Nephron (organoid): Measurements from ENCODE around the gene CCDC30.

Experiments used
- H3K27ac Mint-ChIP-seq, 3 experiments: 2 replicates each; pipeline ENCODE4 v1.8.0; 2020; ENCODE audit warnings: mixed read lengths in 3 of 3, mild to moderate bottlenecking in 2 of 3, moderate library complexity in 1 of 3
- H3K27me3 Mint-ChIP-seq: 2 replicates; pipeline ENCODE4 v1.8.0; 2021; ENCODE audit warnings: low read depth, mild to moderate bottlenecking, moderate library complexity, mixed read lengths
- H3K36me3 Mint-ChIP-seq: 2 replicates; pipeline ENCODE4 v1.8.0; 2020; ENCODE audit warnings: low read depth, mixed read lengths
- H3K4me1 Mint-ChIP-seq: 2 replicates; pipeline ENCODE4 v1.8.0; 2020; ENCODE audit warnings: mixed read lengths
- H3K4me3 Mint-ChIP-seq, 3 experiments: 2 replicates each; pipeline ENCODE4 v1.8.0; 2020; ENCODE audit warnings: mild to moderate bottlenecking in 3 of 3, mixed read lengths in 3 of 3, moderate library complexity in 2 of 3
- H3K9me3 Mint-ChIP-seq: 2 replicates; pipeline ENCODE4 v1.8.0; 2020; ENCODE audit warnings: mixed read lengths
- CTCF ChIP-seq, 3 experiments: fragments of 200-600 bp; sonication (generic); IDR thresholded peaks; one replicate each; pipeline ENCODE4 v1.5.0; 2021; ENCODE audit warnings: antibody characterized with exemption in 3 of 3; ENCODE audit not compliant: unreplicated experiment in 3 of 3

CCDC30 gene

DNA sequence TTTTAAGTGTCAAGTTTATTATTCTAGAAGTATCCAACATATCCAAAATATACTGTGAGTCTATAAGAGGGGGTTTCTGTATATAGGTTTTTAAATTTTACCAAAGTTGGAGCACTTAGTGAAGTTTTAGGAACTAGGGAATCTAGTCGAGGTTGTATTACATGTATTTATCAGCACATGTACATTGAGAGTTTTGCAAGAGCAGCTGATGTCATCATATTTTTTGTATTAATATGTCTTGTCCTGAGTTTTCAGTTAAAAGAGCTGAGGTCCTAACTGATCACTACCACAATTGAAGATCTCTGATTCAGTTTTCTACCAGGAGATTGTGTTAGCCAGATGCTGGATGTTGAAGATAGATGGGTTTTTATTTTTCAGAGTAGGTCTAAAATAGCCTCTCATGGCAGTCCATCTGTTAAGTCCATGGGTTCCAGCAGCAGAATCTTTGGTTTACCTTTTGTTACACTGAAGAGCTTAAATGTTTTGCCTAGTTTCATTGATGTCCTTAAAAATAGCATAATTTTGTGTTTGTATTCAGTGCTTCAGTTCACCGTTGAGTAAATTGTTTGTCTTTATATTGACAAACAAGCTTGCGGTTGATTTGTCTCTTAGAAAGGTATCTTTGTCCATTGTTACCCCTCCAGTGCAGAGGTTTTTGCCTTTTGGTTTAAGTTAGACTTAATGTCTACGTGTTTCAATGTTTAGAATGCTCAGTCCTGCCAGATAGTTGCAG lies 235.2 kb downstream of the CCDC30 start:
- H3K27ac Mint-ChIP-seq, result no peak overlapping the region
- H3K36me3 Mint-ChIP-seq, result peaks cover 90% of the 10 kb centered on the region
- H3K4me3 Mint-ChIP-seq, result no peak overlapping the region
- H3K4me1 Mint-ChIP-seq, result peaks cover 2% of the 10 kb centered on the region
- H3K9me3 Mint-ChIP-seq, result no peaks in the 10 kb centered on the region
- TF ChIP-seq CTCF (IDR thresholded peaks at IDR 0.05; ENCODE audit: unreplicated experiment in 3 of 3), result no peak
- no peaks in the 10 kb centered on the region for H3K27me3 Mint-ChIP-seq

DNA sequence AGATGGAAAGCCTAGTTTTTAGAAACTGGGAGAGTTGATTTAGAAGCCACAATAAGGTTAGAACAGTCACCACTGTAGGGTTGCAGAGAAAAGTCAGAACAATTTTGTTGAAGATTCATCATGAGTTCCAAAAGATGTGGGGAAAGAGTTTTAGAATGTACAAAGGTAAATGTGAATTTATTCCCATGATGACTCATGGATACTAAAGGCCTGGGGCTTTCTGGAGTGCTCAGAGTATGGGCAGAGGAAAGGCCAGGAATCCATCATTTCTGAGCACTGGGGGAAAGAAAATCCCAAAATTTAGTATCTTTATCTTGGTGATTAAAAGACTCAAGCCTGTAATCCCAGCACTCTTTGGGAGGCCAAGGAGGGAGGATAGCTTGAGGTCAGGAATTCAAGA lies 236.9 kb downstream of the CCDC30 start:
- Mint-ChIP-seq H3K27me3 (no peaks in the 10 kb centered on the region), H3K4me3 (no peak overlapping the region), H3K4me1 (no peaks in the 10 kb centered on the region), H3K9me3 (peaks cover under 1% of the 10 kb centered on the region), H3K27ac (no peak overlapping the region), H3K36me3 (peaks cover 95% of the 10 kb centered on the region)
- no peak for TF ChIP-seq CTCF (IDR thresholded peaks at IDR 0.05; ENCODE audit: unreplicated experiment in 3 of 3)

DNA sequence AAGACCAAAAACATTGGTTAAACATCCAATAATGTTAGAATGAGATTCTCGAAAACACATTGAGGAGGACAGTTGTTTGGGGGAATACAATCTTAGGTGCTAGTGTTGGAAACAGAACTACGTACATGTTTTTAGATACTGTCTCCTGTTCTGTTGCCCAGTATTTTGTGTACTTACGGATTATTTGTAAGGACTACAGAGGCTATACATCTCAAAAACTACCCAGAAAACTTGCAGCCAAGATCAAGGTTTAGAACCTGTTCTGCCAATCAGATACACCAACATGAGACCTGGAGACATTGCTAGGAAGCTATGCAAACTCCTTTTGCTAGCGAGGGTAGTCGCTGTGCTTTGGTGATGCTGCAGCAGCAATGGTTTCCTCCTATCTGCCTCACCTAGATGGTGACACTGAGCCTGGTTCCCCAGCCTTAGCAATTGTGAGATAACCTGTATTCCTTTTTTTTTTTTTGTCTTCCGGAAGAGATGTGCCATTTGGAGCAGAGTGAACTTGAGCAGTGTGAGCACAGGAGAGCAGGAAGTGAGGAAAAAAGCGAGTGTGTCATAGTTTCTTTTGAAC lies 240.9 kb downstream of the CCDC30 start:
- H3K4me3 Mint-ChIP-seq, result no peak overlapping the region
- peak overlapping the region in 1 of 3 experiments; percentile 67 for H3K27ac Mint-ChIP-seq
- peaks cover 13% of the 10 kb centered on the region for H3K9me3 Mint-ChIP-seq
- no peak for TF ChIP-seq CTCF (IDR thresholded peaks at IDR 0.05; ENCODE audit: unreplicated experiment in 3 of 3)
- H3K27me3 Mint-ChIP-seq, result no peaks in the 10 kb centered on the region
- peaks cover 93% of the 10 kb centered on the region for H3K36me3 Mint-ChIP-seq
- no peaks in the 10 kb centered on the region for H3K4me1 Mint-ChIP-seq
